Activated CD8-positive, alpha-beta memory T cell treated with anti-CD3 and anti-CD28 coated beads for 1 hour (primary cell): ENCODE data around the gene TBR1.

ENCODE experiments used
- DNase-seq, 2 donors: peaks; one replicate each; pipeline ENCODE4 v3.0.0-alpha.2; 2020; ENCODE audit warnings: low read depth in 1 of 2; ENCODE audit errors: extremely low read depth in 1 of 2

TBR1 gene

GRCh38 chr2:161415987-161416707, at the start of gene TBR1:
Gene TBR1 (plus strand): TSS chr2:161416297. CDS start chr2:161416411, 114 bp downstream.
- no peak for DNase-seq

DNA sequence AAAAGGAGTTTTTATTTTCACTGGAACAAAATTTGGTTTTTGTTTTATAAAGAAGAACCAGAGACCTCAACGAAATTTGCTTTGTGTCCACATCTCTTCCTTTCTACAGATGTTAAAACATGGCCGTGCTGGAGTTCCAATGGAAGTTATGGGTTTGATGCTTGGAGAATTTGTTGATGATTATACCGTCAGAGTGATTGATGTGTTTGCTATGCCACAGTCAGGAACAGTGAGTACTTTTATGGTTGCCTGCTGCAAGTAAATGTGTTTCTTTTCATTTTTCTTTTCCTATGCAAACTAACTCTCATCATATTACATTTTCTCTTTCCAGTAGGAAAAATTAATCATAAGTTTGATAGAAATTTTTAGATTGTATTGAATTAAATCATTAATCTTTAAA, 48.4 kb upstream of the TBR1 start:
- DNase-seq, result no peak

- DNase-seq, result no peak
Observed at GRCh38 chr2:161369311-161369710, 46.8 kb upstream of the TBR1 start.

DNA sequence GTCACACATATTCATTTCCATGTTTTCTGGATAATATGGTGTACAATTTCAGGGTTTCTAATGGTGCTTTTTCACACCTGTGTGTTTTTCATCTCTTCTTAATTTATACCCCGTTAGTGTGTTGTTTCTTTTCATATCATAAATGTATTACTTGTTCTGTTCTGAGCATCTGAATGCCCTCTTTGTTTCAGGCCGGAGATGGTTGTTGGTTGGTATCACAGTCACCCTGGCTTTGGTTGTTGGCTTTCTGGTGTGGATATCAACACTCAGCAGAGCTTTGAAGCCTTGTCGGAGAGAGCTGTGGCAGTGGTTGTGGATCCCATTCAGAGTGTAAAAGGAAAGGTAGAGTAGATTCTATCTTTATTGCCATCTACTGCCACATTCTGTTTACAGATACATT, 45.1 kb upstream of the TBR1 start:
- DNase-seq, result no peak

DNA sequence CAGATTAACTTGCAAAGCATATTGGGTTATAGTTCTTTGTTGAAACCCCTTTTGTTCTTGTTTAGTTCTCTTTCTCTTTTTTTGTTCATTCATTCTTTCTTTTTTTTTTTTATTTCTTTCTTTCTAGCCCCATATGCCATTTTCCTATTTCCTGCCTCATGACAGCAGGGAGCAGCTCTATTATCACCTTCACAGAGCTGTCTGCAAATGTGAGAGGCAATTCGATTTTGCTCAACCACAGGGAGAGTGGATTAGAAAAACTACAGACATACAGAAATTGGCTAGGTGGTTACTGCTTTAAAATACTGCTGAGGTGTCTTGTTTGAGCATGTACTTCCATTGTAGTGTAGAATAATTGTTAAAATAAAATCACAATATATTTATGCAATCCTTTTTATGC, 44.2 kb upstream of the TBR1 start:
- no peak for DNase-seq

- no peak for DNase-seq
Observed at GRCh38 chr2:161373942-161374341, 42.2 kb upstream of the TBR1 start.

- no peak for DNase-seq
Observed at GRCh38 chr2:161374446-161374845, 41.7 kb upstream of the TBR1 start.

DNA sequence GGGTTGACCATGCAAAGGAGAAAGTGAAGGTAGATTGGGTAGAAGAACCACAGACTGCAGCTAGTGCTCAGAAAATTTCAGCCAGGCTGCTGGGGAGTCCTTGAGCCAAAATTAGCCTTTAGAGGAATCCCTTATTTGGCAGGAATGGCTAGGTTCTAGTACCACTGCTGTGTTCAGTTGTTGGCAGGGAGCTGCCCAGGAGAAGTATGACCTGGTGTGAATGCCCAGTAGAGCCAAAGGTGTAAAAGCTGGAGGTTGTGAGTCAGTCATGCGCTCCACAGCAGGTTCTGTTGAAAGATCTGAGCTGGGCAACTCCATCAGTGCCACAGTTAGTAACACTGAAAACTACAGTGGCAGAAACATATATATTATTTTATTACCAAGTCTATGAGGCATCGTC, 36.4 kb upstream of the TBR1 start:
- no peak for DNase-seq

- DNase-seq, result no peak
Observed at GRCh38 chr2:161381546-161381945, 34.6 kb upstream of the TBR1 start.

DNA sequence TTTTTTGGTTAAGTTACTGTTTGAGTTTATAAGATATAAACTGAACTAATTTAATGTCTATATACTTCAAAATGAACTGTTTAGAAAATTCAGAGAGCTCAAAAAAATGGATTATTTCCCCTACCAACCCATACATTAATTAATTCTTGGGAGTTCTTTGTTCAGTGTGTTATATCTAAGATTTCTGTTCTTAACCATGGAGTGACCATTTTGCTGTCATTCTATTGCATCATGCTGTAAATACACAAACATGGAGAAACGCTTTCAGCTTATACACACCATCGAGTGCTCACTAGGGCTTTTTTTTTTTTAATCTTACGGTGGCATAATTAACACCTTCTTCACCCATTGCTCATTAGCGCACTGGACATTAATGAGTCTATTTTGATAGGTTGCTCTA, 33.4 kb upstream of the TBR1 start:
- no peak for DNase-seq

- DNase-seq, result no peak
Observed at GRCh38 chr2:161384864-161385263, 31.2 kb upstream of the TBR1 start.

GRCh38 chr2:161386228-161386824, 29.8 kb upstream of the TBR1 start:
- DNase-seq, result no peak

GRCh38 chr2:161388146-161388779, 27.8 kb upstream of the TBR1 start:
- DNase-seq, result no peak

DNA sequence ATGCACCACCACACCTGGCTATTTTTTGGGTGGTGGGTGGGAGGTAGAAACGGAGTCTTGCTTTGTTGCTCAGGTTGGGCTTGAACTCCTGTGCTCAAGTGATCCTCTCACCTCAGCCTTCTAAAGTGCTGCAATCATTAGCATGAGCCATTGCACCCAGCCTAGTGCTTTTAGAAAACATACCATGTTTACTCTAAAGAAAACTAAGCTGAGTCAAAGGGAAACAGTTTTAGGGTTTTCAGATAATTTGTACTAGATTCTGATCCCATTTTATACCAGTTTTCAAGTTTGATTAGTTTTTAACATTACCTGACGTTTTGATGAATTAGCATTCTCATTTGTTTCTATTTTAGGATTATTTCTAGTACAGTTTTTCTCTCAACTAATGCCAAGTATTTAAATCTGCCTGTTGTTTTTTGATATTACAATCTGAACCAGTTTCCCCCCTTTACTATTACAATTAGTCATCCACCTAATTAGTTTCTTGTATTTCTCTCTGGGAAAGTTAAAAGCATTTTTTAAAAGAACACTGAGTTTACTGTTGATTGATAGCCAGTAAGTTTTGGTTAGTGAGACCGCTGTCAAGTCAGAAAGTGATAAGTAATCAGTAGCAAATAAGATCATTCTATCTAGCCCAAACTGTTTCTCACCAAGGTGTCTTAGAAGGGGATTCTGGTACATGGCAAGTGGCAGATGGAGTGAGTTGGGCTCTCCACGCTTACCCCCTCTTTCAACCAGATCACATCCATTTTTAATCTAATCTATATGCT, 24.2 kb upstream of the TBR1 start:
- no peak for DNase-seq

GRCh38 chr2:161400076-161400475, 16.0 kb upstream of the TBR1 start:
- no peak for DNase-seq

- no peak for DNase-seq
Observed at GRCh38 chr2:161402297-161402696, 13.8 kb upstream of the TBR1 start.

DNA sequence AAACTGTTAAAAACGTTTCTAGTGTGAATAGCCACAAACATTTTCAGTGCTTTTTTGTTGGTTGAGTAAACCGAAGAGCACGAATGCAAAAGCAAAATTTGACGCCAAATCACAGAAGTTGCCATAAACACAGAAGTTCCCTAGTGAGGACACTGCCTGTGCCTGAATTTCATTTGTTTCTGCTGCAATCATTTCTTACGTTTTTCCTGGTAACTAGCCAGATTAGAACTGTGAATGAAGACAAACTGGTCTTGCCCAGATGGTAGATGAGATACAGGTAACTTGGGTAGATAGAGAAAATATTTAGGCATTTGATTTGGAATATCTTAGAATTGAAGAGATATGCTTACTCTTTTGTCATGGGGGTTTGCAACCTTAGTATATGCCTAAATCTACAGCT, 9.8 kb upstream of the TBR1 start:
- DNase-seq, result no peak

- no peak for DNase-seq
Observed at GRCh38 chr2:161407597-161407996, 8.5 kb upstream of the TBR1 start.

DNA sequence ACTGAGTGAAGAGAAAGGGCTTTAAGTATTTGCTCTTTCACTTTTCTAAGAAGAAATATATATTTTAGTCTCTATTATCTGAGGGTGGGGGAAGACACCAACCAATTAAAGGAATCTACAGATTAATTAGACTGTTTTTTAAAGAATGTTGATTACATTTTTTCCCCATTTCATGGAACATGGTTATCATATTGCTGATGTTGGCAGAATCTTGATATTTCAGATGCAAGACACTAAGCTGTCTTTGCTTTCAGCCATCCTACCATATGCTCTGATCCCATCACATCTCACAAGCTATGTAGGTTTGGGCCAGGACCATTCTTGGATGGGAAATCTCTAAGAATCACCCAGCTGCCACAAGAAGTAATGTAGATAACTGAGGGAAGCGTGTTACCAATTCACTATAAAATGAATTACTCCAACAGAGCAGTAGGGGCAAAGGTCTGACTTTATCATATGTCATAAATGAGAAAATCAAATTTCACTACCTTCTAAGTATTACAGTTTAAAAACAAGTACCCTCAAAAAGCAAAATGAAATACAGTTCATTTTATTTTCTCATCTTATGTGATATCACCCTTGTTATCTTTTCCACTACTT, 6.7 kb upstream of the TBR1 start:
- DNase-seq, result no peak

DNA sequence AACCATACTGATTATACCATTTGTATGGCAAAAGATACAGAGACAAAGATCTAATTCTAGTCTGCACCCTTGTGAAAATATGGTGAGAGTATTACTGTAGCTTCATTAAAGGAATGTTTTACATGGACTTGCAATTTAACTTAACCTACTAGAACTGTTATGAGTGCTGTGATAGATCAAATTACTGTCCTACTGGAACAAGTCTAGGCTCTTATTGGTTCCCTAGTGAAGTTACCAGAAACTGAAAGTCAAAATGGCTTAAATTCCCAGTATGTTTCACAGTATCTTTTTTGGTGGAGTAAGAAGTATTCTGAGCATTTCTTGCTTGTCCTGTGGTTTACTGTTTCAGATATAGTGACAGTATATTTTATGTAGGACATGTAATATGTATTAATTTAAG, 3.8 kb upstream of the TBR1 start:
- DNase-seq, result no peak
